ENCODE results near the gene SUCNR1.
A peak's percentile ranks its signal among the peaks of the same experiment; 100 is the strongest.
"Not testable (repeated sequence)": the region's sequence is repeated elsewhere in the genome, so short reads cannot be mapped to it uniquely, and the experiment has no call there.

SUCNR1 gene, protein sequence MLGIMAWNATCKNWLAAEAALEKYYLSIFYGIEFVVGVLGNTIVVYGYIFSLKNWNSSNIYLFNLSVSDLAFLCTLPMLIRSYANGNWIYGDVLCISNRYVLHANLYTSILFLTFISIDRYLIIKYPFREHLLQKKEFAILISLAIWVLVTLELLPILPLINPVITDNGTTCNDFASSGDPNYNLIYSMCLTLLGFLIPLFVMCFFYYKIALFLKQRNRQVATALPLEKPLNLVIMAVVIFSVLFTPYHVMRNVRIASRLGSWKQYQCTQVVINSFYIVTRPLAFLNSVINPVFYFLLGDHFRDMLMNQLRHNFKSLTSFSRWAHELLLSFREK

GRCh38 chr3:151873398-151873797 is at the start of gene SUCNR1:
SUCNR1 (plus strand) TSS chr3:151873643; CDS start chr3:151879893, 6,250 bp downstream.
- DNase-seq (ENCODE audit: low spot score), result no peak

DNA sequence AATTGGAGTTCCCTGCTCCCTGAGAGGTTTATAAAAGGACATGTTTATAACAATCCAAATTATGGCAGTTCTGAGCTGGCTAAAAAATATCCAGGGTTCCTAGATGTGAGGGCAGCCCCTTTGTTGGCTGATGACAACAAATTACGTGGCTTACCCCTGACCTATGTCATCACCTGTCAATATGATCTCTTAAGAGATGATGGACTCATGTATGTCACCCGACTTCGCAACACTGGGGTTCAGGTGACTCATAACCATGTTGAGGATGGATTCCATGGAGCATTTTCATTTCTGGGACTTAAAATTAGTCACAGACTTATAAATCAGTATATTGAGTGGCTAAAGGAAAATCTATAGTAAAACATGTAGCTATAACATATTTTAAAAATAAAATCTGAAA is 45.6 kb upstream of the SUCNR1 start:
- no peak for DNase-seq (ENCODE audit: low spot score)

GRCh38 chr3:151835751-151836525 is 37.5 kb upstream of the SUCNR1 start:
- DNase-seq (ENCODE audit: low spot score), result no peak

- DNase-seq (ENCODE audit: low spot score), result no peak
These were observed 36.4 kb upstream of the SUCNR1 start for GRCh38 chr3:151837057-151837456.

- peak; percentile 52 for DNase-seq (ENCODE audit: low spot score)
These were observed 34.7 kb upstream of the SUCNR1 start for GRCh38 chr3:151838574-151839312.

DNA sequence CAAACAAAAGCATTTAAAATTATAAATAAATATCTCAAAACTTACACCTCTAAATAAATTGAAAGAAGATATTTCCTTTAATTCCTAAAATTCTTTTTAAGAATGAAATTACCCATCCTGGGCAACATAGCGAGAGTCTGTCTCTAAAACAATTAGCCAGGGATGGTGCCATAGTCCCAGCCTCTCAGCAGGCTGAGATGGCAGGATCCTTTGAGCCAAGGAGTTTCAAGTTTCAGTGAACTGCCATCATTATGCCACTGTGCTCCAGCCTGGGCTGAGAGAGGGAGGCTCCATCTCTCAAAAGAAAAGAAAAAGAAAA is 34.2 kb upstream of the SUCNR1 start:
- DNase-seq (ENCODE audit: low spot score), result no peak

GRCh38 chr3:151841801-151842200 is 31.6 kb upstream of the SUCNR1 start:
- DNase-seq (ENCODE audit: low spot score), result no peak

GRCh38 chr3:151843275-151843674 is 30.2 kb upstream of the SUCNR1 start:
- no peak for DNase-seq (ENCODE audit: low spot score)

DNA sequence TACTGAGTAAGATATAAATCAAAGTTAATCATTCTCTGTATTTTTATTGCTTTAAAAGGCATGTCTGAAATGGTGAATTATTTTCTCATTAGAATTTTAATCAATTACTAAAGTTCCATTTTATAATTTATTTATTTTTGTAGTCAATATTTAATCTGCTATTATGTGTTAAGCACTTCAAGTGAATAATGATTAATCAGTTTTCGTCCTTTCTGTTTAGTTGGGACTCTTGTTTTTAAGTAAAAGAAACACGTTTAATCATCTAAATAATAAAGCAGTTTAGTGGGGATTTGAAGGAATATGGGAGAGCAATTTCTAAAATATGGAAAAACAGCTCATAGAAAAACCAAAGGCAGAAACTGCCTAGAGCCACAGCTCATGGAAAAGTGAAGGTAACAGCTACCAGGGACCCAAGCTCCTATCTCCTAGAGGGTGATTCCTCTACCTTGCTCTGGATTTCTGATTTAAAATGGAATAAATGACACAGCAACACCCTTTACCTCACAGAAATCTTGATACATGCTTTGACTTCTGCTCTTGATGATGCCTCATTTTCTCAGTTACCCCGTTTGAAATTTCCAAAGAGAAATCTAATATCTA is 28.0 kb upstream of the SUCNR1 start:
- DNase-seq (ENCODE audit: low spot score), result no peak

DNA sequence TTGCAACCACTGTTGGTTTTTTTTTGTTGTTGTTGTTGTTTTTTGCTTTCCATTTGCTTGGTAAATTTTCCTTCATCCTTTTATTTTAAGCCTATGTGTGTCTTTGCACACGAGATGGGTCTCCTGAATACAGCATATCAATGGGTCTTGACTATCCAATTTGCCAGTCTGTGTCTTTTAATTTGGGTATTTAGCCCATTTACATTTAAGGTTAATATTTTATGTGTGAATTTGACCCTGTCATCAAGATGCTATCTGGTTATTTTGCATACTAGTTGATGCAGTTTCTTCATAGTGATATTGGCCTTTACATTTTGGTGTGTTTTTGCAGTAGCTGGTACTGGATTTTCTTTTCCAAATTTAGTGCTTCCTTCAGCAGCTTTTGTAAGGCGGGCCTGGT is 23.4 kb upstream of the SUCNR1 start:
- DNase-seq (ENCODE audit: low spot score), result not testable (repeated sequence)

- no peak for DNase-seq (ENCODE audit: low spot score)
These were observed 21.2 kb upstream of the SUCNR1 start for GRCh38 chr3:151852074-151852811.

DNA sequence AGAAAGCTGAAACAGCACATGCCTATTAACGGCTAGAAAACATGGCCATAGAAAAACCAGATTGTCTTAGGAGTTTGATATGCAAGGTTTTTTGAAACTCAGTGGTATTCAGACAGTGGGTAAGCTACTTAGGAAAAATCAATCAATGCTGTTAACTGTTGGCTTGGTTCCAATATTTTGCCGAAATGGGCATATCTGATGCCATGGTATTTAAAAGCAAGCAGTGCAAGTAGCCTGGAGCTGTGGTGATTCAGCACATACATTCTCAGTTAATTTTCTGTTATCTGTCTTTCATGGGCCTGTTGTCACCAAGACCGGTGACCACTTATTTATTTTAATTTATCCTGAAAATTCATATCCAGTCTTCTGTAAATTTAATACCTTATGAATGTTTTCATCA is 17.3 kb upstream of the SUCNR1 start:
- DNase-seq (ENCODE audit: low spot score), result no peak

DNA sequence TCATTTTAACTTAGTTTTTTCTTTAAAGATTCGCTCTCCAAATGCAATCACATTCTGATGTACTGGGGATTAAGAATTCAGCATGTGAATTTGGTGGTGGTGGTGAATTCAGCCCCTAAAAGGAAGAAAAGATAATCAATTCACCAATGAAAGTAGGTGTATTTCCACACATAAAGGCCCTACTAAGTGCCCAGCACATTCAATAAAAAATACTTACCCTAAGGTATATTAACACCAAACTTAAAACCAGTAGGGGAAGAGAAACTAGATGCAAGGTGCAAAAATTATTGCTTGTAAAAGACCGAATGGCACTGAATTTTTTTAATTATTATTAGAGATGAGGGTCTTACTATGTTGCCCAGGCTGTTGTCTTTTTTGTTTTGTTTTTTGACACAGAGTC is 16.8 kb upstream of the SUCNR1 start:
- no peak for DNase-seq (ENCODE audit: low spot score)

DNA sequence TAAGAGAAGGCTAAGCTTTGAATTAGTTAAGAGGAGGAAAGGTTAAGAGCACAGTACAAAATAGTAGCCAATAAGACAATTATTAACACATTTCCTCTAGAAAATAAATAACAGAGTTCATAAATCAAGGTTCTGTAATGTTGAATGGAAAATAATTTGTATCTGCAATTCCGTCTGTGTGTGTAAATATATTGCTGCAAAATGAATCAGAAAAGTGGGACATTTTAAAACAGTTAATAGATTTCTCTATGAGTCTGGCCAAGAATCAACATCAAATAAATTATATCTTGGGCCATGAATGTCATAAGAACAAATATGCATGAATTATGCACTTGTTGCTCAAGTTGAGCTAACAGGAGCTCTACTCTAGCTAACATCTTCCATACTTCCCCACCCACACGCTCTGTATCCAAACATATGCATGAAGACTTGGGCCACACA is 14.2 kb upstream of the SUCNR1 start:
- DNase-seq (ENCODE audit: low spot score), result no peak

DNA sequence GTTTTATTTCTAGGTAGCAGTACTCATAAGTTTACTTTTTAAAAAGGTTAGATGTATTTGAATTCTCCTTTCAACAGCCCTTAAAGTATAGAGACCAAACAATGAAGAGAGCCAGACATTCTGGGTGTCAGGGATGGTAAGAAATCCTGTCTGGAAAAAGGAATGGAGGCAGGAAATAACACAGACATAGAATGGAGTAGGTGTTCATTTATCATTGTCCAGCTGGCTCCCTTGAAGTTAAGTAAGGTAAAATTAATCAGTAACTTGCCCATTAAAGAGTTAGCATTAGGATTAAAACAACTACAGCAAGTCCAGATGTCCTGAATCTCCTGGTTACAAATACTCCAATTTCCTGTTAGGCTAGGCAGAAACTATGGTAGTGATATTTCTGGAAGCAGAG is 13.5 kb upstream of the SUCNR1 start:
- no peak for DNase-seq (ENCODE audit: low spot score)

GRCh38 chr3:151863611-151864010 is 9.8 kb upstream of the SUCNR1 start:
- no peak for DNase-seq (ENCODE audit: low spot score)

GRCh38 chr3:151864423-151865101 is 8.9 kb upstream of the SUCNR1 start:
- no peak for DNase-seq (ENCODE audit: low spot score)

GRCh38 chr3:151866711-151867410 is 6.6 kb upstream of the SUCNR1 start:
- DNase-seq (ENCODE audit: low spot score), result no peak

- DNase-seq (ENCODE audit: low spot score), result no peak
These were observed 5.8 kb upstream of the SUCNR1 start for GRCh38 chr3:151867666-151868065.

DNA sequence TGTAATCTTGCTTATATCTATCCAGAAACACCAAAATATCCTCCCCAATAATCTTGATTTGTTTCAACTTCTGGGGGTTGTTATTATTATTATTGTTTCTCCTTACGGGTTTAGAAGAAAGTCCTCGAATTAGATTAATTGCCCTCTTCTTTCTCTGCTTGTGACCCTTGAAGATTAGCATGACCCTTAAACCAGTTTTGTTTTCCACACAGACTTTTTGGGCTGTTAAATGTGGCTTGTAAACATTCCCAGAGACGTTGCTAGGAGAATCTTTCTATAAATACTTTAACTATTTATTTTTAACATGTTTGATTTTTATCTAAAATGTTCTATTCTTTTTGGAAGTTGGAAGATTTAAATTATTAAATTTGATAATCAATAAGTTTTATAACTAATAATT is 4.3 kb upstream of the SUCNR1 start:
- no peak for DNase-seq (ENCODE audit: low spot score)
